Caco-2 (cell line): ENCODE results near the gene NASP. TPM values are rescaled to one million over a fixed set of nuclear protein-coding genes. Genes with fewer than 3 reads are reported as not detected.

Experiments
- BruUV-seq: library from RNA; stranded (reverse); fragments of 400-500 nt; replicated peaks from 2 replicates; lab custom pipeline; 2021; lab: Mats Ljungman, UMichigan
- CTCF ChIA-PET: fragments of 300-600 bp; sonication (Branson Sonifier 250); formaldehyde crosslinking; loops from one replicate; lab custom pipeline; 2022; ENCODE audit warnings: antibody characterized with exemption; lab: Charles Lee
- POLR2A ChIA-PET: fragments of 300-600 bp; sonication (Branson Sonifier 250); formaldehyde crosslinking; loops from one replicate; lab custom pipeline; 2022; ENCODE audit warnings: antibody characterized with exemption; lab: Charles Lee
- DNase-seq, 2 experiments: peaks; one replicate each; pipeline versions ENCODE4 v3.0.0 to v3.0.0-alpha.2; 2020 to 2022
- H3K27me3 ChIP-seq: replicated peaks from 2 replicates; pipeline ENCODE4 v1.6.0; 2011; ENCODE audit warnings: low read length; ENCODE audit not compliant: control insufficient read depth, insufficient read depth
- H3K36me3 ChIP-seq: 2 replicates; pipeline ENCODE4 v1.5.1; 2011; ENCODE audit warnings: low read length; ENCODE audit not compliant: control insufficient read depth, insufficient read depth
- H3K4me1 ChIP-seq: fragments of 250-450 bp; sonication (Bioruptor Pico); 2 replicates; pipeline ENCODE4 v1.5.1; 2020; ENCODE audit warnings: mild to moderate bottlenecking
- H3K4me3 ChIP-seq: 2 replicates; pipeline ENCODE4 v1.5.1; 2011; ENCODE audit warnings: low read depth, mild to moderate bottlenecking, control low read depth, low read length
- H3K9me3 ChIP-seq: fragments of 250-450 bp; sonication (Bioruptor Pico); 2 replicates; pipeline ENCODE4 v1.5.1; 2020; ENCODE audit warnings: mild to moderate bottlenecking, moderate library complexity
- H3K27ac Mint-ChIP-seq: one replicate; pipeline ENCODE4 v1.8.0; 2022; ENCODE audit warnings: mixed read lengths; ENCODE audit not compliant: unreplicated experiment
- H3K27me3 Mint-ChIP-seq: one replicate; pipeline ENCODE4 v1.8.0; 2022; ENCODE audit warnings: mixed read lengths; ENCODE audit not compliant: insufficient read depth, unreplicated experiment
- H3K36me3 Mint-ChIP-seq: one replicate; pipeline ENCODE4 v1.8.0; 2022; ENCODE audit warnings: mild to moderate bottlenecking, mixed read lengths; ENCODE audit not compliant: insufficient read depth, unreplicated experiment
- H3K4me1 Mint-ChIP-seq: one replicate; pipeline ENCODE4 v1.8.0; 2022; ENCODE audit warnings: low read depth, mixed read lengths; ENCODE audit not compliant: unreplicated experiment
- H3K4me3 Mint-ChIP-seq: one replicate; pipeline ENCODE4 v1.8.0; 2022; ENCODE audit warnings: mild to moderate bottlenecking, moderate library complexity, mixed read lengths; ENCODE audit not compliant: unreplicated experiment
- H3K9me3 Mint-ChIP-seq: one replicate; pipeline ENCODE4 v1.8.0; 2022; ENCODE audit warnings: mixed read lengths; ENCODE audit not compliant: unreplicated experiment
- CTCF ChIP-seq, 2 experiments: fragments of 200-600 bp in 1 of 2; IDR thresholded peaks; 1 replicate in 1 of 2; 2 replicates in 1 of 2; pipeline versions ENCODE4 v1.5.1 to v1.8.0; 2011 to 2022; ENCODE audit warnings: antibody characterized with exemption in 1 of 2, control low read depth in 1 of 2, inconsistent platforms in 1 of 2, low read depth in 1 of 2, low read length in 1 of 2, mild to moderate bottlenecking in 1 of 2, moderate library complexity in 1 of 2; ENCODE audit not compliant: insufficient read depth in 1 of 2, severe bottlenecking in 1 of 2, unreplicated experiment in 1 of 2
- intact Hi-C: fragments of 100-400 bp; cut with micrococcal nuclease; formaldehyde crosslinking; loops from one replicate; pipeline ENCODE4 v1.10.0; 2022; ENCODE audit not compliant: unreplicated experiment
- total RNA-seq: library from RNA; stranded (reverse); gene quantifications from 2 replicates; pipeline ENCODE4 v1.2.3, GENCODE V29; 2022

The NASP gene
- total RNA-seq, 1 experiment from 2014 or later = 183 TPM

- H3K27ac Mint-ChIP-seq = no peak overlapping the region
- DNase-seq = no peak
- peaks cover 7% of the 10 kb centered on the region for H3K4me1 Mint-ChIP-seq
- H3K27me3 Mint-ChIP-seq = no peaks in the 10 kb centered on the region
- Histone ChIP-seq H3K4me3 (no peak overlapping the region), H3K36me3 (no peaks in the 10 kb centered on the region), H3K27me3 (no peaks in the 10 kb centered on the region), H3K9me3 (no peaks in the 10 kb centered on the region), H3K4me1 (no peaks in the 10 kb centered on the region)
- ChIA-PET CTCF (interaction anchor here (0.5 to 0.7 kb wide), 2 partner anchors 144 to 242 kb away, joined by 3 to 9 read pairs; partner anchors contain the start of gene MMACHC), POLR2A (no interaction called here)
- no peak overlapping the region for H3K4me3 Mint-ChIP-seq
- no TSS peak for BruUV-seq
- intact Hi-C loops = loop anchor here (5.0 kb wide), 1 partner anchor 238 kb away; no protein-coding TSS in a partner anchor
- H3K36me3 Mint-ChIP-seq = peaks cover 48% of the 10 kb centered on the region
- no peak for TF ChIP-seq CTCF (IDR thresholded peaks at IDR 0.05; ENCODE audit: insufficient read depth in 1 of 2, low read depth in 1 of 2, low read length in 1 of 2, severe bottlenecking in 1 of 2, unreplicated experiment in 1 of 2)
- no peaks in the 10 kb centered on the region for H3K9me3 Mint-ChIP-seq
These were observed 60.8 kb downstream of the NASP start for GRCh38 chr1:45644661-45645060.

GRCh38 chr1:45647248-45648021 lies 63.6 kb downstream of the NASP start:
- BruUV-seq = no TSS peak
- H3K4me1 Mint-ChIP-seq = peaks cover 7% of the 10 kb centered on the region
- peaks cover 49% of the 10 kb centered on the region for H3K36me3 Mint-ChIP-seq
- H3K27me3 Mint-ChIP-seq = no peaks in the 10 kb centered on the region
- TF ChIP-seq CTCF (IDR thresholded peaks at IDR 0.05; ENCODE audit: insufficient read depth in 1 of 2, low read depth in 1 of 2, low read length in 1 of 2, severe bottlenecking in 1 of 2, unreplicated experiment in 1 of 2) = no peak
- DNase-seq = no peak
- no peaks in the 10 kb centered on the region; the same call in 1 of the 2 replicates for H3K36me3 ChIP-seq
- H3K27ac Mint-ChIP-seq = no peak overlapping the region
- H3K4me1 ChIP-seq = no peaks in the 10 kb centered on the region
- intact Hi-C loops = no loop called here
- H3K9me3 ChIP-seq = no peaks in the 10 kb centered on the region
- ChIA-PET CTCF (no interaction called here), POLR2A (interaction anchor here (0.7 kb wide), 1 partner anchor 696 kb away, joined by 3 read pairs; no protein-coding TSS in a partner anchor)
- H3K4me3 Mint-ChIP-seq = no peak overlapping the region
- no peaks in the 10 kb centered on the region for H3K9me3 Mint-ChIP-seq
- no peaks in the 10 kb centered on the region for H3K27me3 ChIP-seq
- no peak overlapping the region for H3K4me3 ChIP-seq

- DNase-seq = no peak
- no peaks in the 10 kb centered on the region for H3K27me3 Mint-ChIP-seq
- no peak overlapping the region for H3K27ac Mint-ChIP-seq
- no TSS peak for BruUV-seq
- intact Hi-C loops = no loop called here
- Histone ChIP-seq H3K4me3 (no peak overlapping the region), H3K27me3 (no peaks in the 10 kb centered on the region), H3K36me3 (peaks cover 1% of the 10 kb centered on the region; the same call in 1 of the 2 replicates), H3K9me3 (no peaks in the 10 kb centered on the region), H3K4me1 (peaks cover 7% of the 10 kb centered on the region; the same call in 1 of the 2 replicates)
- ChIA-PET POLR2A (no interaction called here), CTCF (no interaction called here)
- no peak for TF ChIP-seq CTCF (IDR thresholded peaks at IDR 0.05; ENCODE audit: insufficient read depth in 1 of 2, low read depth in 1 of 2, low read length in 1 of 2, severe bottlenecking in 1 of 2, unreplicated experiment in 1 of 2)
- peaks cover 7% of the 10 kb centered on the region for H3K4me1 Mint-ChIP-seq
- no peak overlapping the region for H3K4me3 Mint-ChIP-seq
- no peaks in the 10 kb centered on the region for H3K9me3 Mint-ChIP-seq
- peaks cover 66% of the 10 kb centered on the region for H3K36me3 Mint-ChIP-seq
These were observed 70.9 kb downstream of the NASP start for GRCh38 chr1:45654540-45655280.
